ENCODE data around the gene ERC1. TPM values are rescaled to one million over a fixed set of nuclear protein-coding genes. Genes with fewer than 3 reads are reported as not detected.
"Not testable (repeated sequence)": the region's sequence is repeated elsewhere in the genome, so short reads cannot be mapped to it uniquely, and the experiment has no call there.

ERC1 gene
- total RNA-seq, 4 donors from 2014 or later = 28.9 to 106 (median 43.6) TPM

DNA sequence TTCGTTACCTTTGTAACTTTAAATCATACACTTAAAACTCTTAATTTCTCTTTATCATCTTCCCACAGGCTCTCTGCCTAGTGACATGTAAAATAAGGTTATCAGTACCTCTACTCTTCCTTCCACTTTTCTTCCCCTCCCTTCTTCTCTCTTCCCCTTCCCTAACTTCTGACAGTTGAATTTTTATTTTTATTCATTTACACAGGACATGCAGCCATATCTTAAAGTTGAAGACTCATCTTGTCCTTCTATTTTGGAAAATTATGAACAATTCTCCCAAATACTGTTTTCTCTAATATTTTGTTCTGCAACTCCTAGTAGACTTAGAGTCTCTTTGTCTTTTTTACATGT, 339.4 kb downstream of the ERC1 start:
- H3K4me1 ChIP-seq = no peaks in the 10 kb centered on the region
- H3K27me3 ChIP-seq = no peaks in the 10 kb centered on the region
- no peak for DNase-seq
- H3K36me3 ChIP-seq = no peaks in the 10 kb centered on the region
- intact Hi-C loops (cut with DNase I; ENCODE audit: low total_unique reads) = no loop called here
- no peaks in the 10 kb centered on the region for H3K9me3 ChIP-seq
- TF ChIP-seq POLR2A (IDR thresholded peaks at IDR 0.05) = no peak
- TF ChIP-seq, protein P1, sequence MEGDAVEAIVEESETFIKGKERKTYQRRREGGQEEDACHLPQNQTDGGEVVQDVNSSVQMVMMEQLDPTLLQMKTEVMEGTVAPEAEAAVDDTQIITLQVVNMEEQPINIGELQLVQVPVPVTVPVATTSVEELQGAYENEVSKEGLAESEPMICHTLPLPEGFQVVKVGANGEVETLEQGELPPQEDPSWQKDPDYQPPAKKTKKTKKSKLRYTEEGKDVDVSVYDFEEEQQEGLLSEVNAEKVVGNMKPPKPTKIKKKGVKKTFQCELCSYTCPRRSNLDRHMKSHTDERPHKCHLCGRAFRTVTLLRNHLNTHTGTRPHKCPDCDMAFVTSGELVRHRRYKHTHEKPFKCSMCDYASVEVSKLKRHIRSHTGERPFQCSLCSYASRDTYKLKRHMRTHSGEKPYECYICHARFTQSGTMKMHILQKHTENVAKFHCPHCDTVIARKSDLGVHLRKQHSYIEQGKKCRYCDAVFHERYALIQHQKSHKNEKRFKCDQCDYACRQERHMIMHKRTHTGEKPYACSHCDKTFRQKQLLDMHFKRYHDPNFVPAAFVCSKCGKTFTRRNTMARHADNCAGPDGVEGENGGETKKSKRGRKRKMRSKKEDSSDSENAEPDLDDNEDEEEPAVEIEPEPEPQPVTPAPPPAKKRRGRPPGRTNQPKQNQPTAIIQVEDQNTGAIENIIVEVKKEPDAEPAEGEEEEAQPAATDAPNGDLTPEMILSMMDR (IDR thresholded peaks at IDR 0.05) = no peak
- H3K4me3 ChIP-seq = no peak overlapping the region
- no peak overlapping the region for H3K27ac ChIP-seq

DNA sequence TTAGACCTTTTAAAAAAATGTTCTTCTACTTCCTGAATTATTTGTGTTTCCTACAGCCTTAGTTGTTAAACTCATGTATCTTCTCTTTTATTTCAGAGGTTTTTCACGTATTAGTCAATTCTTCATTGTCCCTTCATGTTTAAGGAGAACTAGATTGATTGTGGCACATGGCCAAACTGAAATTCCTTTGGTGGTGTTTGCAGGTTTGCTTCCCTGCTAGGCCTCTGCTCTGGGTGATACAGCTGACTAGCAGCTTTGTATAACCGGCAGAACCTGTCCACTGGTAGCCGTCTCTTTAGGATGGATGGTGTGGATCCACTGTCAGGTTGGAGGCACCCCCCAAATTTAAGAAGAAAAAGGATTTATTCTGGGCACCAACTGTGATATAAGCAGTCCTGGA, 341.3 kb downstream of the ERC1 start:
- no peak for TF ChIP-seq POLR2A (IDR thresholded peaks at IDR 0.05)
- TF ChIP-seq, protein P1 (IDR thresholded peaks at IDR 0.05) = no peak
- no peaks in the 10 kb centered on the region for H3K36me3 ChIP-seq

DNA sequence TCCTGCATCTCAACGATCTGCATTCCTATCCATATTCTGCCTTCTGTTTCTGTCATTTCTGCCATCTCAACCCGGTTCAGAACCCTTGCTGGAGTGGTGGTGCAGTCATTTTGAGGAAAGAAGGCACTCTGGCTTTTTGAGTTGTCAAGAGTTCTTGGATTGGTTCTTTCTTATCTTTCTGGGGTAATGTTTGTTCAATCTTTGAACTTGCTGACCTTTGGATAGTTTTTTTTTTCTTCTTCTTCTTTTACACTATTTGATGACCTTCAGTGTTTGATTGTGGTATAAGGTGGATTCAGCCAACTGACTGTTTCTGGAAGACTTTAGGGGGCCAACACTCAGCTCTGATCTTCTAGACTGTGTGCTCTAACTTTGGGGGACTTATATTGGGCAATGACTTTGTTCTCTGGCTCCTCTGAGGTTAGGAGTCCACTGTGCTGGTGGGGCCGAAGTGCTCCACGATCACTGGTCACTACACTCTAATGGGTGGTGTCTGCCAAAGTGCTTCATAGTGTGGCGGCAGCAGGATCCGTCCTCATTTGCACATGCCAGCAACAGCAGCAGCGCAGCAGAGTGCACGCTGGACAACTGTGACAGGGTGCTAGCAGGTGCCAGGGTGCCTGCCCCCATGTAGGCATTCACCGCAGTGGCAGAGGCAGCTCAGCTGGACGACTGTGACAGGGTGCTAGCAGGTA, 347.6 kb downstream of the ERC1 start:
- Histone ChIP-seq H3K4me1 (no peaks in the 10 kb centered on the region), H3K27ac (no peak overlapping the region), H3K27me3 (no peaks in the 10 kb centered on the region), H3K9me3 (no peaks in the 10 kb centered on the region), H3K4me3 (no peak overlapping the region), H3K36me3 (no peaks in the 10 kb centered on the region)
- no peak for DNase-seq
- TF ChIP-seq, protein P1 (IDR thresholded peaks at IDR 0.05) = no peak
- no peak for TF ChIP-seq POLR2A (IDR thresholded peaks at IDR 0.05)
- intact Hi-C loops (cut with DNase I; ENCODE audit: low total_unique reads) = no loop called here

More for the DNA sequence above, 341.3 kb downstream of the ERC1 start:
- Histone ChIP-seq H3K4me1 (no peaks in the 10 kb centered on the region), H3K4me3 (no peak overlapping the region), H3K27ac (no peak overlapping the region), H3K27me3 (no peaks in the 10 kb centered on the region), H3K9me3 (no peaks in the 10 kb centered on the region)
- intact Hi-C loops (cut with DNase I; ENCODE audit: low total_unique reads) = no loop called here
- no peak for DNase-seq

DNA sequence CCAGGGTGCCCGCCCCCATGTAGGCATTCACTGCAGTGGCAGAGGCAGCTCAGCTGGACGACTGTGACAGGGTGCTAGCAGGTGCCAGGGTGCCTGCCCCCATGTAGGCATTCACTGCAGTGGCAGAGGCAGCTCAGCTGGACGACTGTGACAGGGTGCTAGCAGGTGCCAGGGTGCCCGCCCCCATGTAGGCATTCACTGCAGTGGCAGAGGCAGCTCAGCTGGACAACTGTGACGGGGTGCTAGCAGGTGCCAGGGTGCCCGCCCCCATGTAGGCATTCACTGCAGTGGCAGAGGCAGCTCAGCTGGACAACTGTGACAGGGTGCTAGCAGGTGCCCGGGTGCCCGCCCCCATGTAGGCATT, 348.1 kb downstream of the ERC1 start:
- H3K36me3 ChIP-seq; DNase-seq; H3K4me1 ChIP-seq; H3K27ac ChIP-seq; intact Hi-C loops (cut with DNase I; ENCODE audit: low total_unique reads); H3K27me3 ChIP-seq; H3K4me3 ChIP-seq; H3K9me3 ChIP-seq: not testable (repeated sequence)

DNA sequence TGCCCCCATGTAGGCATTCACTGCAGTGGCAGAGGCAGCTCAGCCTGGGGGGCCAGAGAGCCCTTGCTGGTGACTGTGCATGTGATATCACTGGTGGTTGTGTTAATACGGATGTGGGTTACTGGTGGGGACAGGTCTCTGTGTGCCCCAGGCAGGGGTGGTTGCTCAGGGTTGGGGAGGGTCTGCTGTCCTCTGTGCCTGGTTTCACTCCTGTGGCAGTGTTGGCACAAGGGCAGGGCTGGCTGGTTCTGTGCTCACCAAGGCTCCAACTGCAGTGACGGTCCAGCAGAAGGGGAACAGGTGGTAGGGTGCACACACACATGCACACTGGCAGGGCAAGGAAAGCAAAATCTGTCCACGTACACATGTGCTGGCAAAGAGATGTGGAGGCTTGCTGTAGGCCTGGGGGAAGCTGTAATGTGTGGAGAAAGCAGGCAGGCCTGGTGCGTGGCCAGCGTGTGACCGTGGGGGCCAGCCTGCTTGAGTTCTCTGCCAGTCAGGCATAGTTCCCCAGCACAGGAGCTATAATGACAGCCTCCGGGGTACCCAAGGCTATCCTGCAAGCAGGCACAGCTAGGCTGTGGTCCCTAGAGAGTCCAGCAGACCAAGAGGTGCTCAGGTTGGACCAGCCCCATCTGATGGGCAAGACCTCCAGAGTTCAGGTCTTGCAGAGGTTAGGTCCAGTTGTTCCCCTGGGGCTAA, 348.7 kb downstream of the ERC1 start:
- no peak overlapping the region for H3K27ac ChIP-seq
- H3K9me3 ChIP-seq = no peaks in the 10 kb centered on the region
- H3K4me1 ChIP-seq = no peaks in the 10 kb centered on the region
- H3K27me3 ChIP-seq = no peaks in the 10 kb centered on the region
- no peak for TF ChIP-seq POLR2A (IDR thresholded peaks at IDR 0.05)
- TF ChIP-seq, protein P1 (IDR thresholded peaks at IDR 0.05) = no peak
- H3K4me3 ChIP-seq = no peak overlapping the region
- no peak for DNase-seq
- no peaks in the 10 kb centered on the region for H3K36me3 ChIP-seq
- intact Hi-C loops (cut with DNase I; ENCODE audit: low total_unique reads) = no loop called here

DNA sequence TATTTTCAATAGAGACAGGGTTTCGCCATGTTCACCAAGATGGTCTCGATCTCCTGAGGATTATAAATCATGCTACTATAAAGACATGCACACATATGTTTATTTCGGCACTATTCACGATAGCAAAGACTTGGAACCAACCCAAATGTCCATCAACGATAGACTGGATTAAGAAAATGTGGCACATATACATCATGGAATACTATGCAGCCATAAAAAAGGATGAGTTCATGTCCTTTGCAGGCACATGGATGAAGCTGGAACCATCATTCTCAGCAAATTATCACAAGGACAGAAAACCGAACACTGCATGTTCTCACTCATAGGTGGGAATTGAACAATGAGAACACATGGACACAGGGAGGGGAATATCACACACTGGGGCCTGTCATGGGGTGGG, 350.2 kb downstream of the ERC1 start:
- H3K4me3 ChIP-seq; H3K36me3 ChIP-seq; H3K27ac ChIP-seq; H3K27me3 ChIP-seq; H3K9me3 ChIP-seq; intact Hi-C loops (cut with DNase I; ENCODE audit: low total_unique reads); H3K4me1 ChIP-seq; DNase-seq: not testable (repeated sequence)

Data from uterus (tissue), 4 donors.